Suppressor macrophage treated with lipopolysaccharide for 1 hour (primary cell): ENCODE data around the gene HIVEP2.

Experiments used
- DNase-seq, 3 donors: peaks; one replicate each; pipeline ENCODE4 v3.0.0-alpha.2; 2020 to 2022

HIVEP2 gene

DNA sequence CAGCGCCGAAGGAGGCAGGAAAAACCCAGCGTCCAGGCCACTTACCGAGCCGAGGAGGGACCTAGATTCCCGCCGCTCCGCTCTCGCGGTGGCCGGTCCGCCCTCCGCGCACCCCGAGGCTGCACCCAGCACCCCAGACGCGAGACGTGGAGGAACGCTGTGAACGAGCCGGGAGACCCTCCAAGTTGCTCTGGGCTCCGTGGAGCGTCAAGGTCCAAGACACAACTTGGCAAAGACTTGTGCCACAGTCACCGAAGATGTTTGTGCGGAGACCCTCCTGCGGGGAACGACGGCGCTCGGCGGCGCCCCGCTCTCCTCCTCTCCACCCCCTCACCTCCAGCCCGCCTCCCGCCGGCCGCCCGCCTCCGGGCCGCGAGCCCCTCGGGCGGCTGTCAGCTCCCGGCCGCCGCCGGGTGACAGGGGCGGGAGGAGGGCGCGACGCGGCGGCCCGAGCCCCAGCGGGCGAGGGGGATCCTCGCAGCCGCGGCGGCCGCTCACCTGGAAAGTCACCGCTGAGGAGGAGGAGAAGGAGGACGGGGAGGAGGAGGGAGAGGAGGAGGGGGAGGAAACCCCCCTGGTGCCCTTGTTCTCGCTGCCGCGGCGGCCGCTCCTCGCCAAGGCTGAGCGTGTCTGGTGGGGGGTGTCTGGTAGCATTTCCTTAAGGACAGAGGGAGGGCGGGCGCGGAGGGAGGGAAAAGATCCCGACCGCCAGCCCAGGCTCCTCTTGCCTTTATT lies 637 bp upstream of the HIVEP2 start:
- DNase-seq: peak in 2 of 3 donors; percentile 63 to 68

DNA sequence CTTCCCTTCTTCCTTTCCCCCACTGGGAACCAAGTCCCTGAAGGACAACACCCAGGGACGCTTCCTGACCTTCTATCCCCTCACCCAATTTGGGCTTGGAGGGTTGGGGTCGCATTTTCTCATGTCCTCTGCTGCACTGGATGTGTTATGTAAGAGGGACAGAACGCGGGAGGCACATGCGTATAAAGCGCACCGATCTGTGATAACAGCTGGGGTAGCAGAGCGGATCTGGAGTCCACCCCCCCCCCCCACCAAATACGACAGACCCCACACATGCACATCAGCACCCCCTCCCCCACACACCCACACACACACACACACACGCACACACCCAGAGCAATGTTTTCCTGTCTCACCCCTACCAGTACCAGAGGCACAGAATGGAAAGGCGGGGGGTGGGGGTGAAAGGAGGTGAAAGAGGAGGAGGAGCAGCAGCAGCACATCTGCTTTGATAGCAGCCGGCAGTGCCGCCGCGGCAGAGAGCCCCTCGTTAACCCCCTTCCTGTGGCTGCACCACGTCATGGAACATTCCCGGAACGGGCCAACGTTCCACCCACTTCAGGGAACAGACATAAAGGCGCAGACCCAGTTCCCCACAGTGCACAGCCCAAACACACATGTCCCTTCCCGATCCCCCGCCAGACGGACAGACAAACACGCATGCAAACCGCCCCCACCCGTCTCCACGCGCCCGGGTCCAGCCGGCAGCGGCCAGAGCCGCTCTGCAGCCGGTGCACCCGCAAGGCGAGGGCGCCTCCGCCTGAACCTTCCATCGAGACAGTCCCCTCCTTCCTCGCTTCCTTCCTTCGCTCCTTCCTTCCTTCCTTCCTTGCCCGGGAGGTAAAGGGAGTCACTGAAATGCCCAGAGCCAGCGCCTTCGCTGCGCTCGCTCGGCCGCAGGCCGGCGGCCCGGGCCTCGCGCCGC lies 590 bp downstream of the HIVEP2 start:
- peak; percentile 80 to 94 (median 90) for DNase-seq

DNA sequence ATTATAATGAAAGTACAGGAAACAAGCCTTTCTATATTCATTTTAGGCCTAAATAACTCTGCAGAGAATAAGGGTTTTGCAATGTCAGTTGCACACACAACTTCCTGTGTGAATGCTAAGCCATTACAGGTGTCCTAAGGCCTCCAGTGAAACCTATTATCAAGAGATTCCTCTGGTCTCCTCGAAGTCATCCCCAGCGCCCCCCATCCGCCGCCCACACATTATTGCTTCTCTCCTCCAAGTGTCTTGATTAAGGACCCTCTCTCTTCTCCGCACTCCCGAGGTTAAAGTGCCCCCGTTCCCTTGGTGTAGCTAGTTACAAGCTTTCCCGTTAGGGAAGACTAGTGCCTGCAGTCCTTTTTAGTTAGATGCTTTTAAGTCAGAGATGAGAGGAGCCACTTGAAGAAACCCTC lies 1.3 kb downstream of the HIVEP2 start:
- DNase-seq: peak; percentile 28 to 62 (median 41)

DNA sequence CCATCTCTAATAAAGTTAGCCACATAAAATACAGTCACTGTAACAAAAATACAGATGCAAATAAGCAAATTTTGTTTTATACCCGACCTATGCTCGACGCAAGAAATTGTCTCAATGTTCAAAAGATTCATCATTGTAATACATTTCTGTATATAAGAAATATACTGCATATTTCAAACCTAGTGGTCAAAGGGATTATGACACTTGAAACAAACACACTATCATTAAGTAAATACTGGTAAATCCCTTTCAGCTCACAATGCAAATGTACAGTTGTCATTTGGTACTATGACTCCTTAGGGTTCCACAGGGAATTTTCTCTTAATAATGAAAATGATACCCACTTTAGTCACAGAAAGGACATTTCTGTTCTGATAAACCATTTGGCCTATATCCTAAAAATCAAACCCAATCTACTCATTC lies 2.2 kb downstream of the HIVEP2 start:
- DNase-seq: peak; percentile 74 to 97 (median 91)

DNA sequence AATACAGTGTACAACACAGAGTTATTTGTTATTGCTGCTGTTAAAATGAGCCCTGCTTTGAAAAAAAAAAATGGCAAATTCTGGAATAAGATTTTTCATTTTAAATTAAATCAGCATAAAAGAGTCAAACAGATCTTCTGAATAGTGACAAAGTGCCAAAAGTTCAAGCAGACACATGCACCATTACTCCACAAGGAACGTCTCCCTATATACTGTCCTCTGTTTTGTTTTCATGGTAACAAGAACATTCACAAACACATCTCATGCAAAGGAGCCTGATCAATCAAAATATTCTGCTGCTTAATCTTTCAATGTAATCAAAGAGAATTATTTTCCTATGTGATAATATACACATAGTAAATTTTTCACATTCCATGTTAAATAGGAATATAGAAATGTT lies 2.7 kb downstream of the HIVEP2 start:
- DNase-seq: no peak

DNA sequence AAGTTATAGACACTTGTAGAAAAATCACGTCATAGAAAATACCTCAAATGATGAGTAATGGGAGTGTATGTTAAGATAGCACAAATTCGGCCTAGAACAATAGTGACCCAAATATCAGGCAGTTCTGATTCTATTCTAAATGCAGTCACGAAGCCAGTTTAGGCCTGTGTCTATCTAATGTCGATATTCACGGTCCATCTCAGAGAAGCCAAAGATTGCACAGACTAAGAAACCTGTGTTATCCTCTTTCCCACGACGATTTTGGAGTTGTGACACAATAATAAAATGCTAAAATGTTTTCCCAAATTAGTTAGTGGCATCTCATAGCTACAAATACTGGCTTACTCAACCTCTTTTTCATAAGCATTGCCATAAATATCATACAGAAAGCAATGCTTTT lies 4.0 kb downstream of the HIVEP2 start:
- DNase-seq: no peak

DNA sequence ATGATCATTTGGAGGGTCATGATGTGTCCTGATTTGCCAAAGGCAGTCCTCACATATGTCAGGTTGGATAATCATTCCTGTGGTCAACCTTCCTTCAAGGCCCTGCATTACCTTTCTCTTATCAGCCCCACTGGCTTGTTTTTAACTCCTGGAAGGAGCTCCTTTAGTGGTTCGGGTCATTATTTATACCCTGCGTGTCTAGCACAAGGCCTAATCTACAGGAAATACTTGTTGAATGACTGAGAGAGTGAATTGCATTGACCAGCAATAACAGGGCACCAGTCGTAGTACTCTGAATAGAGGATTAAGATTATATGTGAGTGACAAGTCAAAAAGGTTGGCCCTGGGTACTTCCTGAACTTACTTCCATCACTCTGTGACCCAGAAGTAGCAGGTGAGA lies 4.5 kb downstream of the HIVEP2 start:
- no peak for DNase-seq

DNA sequence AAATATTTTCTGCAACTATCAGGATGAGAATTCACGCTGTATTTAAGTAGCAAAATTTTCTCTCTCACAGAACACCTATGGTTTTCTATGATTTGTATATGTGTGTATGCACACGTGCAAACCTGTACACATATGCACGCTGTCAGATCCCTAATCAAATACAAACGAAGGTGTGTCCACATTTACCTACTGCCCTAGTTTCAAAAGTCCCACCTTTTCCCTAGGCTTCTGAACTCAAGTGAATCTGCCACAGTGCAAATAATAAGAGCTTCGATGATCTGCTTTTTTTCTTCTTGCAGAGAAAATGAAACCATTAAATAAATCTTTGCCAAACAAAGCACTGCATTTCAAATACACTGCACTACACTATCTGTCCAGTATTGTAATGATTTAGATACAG lies 6.5 kb downstream of the HIVEP2 start:
- DNase-seq: no peak

DNA sequence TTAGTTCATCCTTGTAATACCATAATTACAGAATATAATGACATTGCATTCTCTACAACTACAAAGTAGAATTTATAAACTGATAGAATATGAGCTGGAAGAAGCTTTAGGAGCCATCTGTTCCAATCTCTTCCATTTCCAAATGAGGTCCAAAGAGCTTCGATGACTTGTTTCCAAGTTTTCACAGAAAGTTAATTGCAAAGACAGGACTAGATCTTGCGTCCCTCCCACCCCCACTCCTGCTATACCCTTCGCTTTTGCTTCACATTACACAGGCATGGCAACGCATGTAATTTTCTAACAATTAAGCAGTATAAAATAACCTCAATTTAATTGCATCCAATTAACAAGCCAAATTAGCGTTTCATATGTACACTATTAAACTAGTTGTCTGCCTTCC lies 7.0 kb downstream of the HIVEP2 start:
- DNase-seq: no peak

DNA sequence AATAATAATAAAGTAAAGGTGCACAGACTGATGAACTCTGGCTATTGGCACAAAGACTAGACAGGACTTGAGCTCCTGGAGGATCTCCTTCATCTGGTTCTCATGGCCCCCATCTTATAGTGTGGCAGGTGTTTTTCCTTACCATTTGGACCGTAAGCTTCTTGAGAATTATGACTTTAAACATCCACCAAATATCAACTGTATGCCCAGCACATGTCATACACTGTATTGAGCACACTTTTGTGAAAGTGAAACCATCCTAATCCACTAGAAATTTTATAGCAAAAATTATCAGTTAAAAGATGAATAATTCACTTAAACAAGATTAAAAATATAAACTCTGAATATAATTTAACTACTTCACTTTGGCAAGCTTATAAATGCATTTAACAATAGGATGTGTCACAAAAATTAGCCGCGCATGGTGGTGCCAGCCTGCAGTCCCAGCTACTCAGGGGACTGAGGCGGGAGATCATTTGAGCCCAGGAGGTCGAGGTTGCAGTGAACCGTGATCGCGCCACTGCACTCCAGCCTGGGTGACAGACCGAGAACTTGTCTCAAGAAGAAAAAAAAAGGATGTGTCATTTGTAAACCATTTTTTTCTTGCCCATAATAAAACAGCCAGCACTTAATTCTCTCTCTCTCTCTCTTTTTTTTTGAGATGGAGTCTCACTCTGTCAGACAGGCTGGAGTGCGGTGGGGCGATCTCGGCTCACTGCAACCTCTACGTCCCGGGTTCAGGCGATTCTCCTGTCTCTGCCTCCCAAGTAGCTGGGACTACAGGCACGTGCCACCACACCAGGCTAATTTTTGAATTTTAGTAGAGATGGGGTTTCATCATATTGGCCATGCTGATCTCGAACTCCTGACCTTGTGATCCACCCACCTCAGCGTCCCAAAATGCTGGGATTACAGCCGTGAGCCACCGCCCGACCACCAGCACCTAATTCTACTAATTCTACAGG lies 9.1 kb downstream of the HIVEP2 start:
- DNase-seq: no peak

DNA sequence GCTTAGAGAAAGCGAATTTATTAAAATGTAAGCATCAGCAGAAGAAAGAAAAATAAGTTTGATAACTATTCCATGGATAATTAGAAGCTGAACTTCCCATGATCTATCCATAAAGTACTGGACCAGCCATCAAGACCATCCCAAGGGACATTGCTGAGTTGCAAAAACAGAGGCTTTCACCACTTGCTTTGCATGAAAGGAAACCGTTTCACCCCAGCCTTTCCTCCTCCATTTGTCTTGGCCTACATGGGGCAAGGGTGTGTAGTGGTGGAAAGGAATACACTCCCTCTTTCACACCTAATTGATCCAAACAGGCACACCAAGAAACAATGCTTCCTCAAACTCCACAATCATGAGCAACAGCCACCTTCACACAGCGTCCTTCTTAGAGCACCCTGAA lies 10.4 kb downstream of the HIVEP2 start:
- no peak for DNase-seq

DNA sequence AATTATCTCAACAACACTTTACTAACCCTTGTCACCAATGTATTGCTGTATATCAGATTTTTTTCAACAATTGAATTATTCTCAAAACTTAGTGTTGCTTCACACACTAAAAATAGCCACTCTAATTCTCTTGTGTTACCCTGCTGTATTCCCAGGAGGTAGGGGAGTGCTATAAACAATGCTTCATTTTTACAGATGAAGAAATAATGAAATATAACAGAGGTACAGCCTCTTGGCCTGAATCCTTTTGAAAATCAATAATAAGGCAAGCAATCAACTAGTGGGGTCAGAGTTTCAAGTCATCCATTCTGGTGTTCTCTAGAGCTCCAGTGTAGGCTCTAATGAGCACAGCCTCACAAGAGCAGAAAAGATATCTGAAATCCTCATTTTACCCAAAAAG lies 10.9 kb downstream of the HIVEP2 start:
- no peak for DNase-seq

DNA sequence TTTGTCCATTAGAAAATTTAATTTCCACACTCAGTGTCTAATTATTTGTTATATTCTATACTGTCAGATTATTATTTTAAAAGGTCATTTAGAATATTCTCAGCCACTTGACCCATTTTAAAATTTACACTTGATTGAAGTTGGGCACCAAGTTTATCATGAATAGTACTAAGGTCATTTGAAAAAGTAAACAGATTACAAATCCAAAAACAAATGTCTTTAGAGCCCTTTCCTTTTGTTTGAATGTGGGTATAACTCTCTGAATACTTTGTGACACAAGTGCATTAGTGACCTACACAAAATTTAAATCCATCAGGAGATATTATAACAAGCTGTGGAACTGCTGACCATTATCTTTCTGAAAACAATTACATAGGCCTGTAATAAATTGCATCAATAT lies 11.3 kb downstream of the HIVEP2 start:
- no peak for DNase-seq

DNA sequence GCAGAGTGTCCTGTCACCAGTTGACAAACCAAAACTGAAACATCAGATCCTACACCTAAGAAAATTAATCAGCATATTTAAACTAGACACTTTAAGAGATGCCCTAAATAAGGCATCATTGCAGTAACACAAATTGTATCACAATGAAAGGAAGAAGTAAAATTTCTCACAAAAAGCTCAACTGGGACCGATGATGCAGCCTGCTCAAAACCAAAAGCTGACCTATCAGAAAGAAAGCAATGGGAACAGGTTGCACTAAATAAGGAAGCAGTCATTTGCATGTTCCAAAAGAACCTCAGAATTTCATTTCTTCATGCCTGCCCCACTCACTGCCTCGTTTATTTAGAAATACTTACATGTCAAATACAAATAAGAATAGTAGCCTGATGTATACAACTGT lies 12.1 kb downstream of the HIVEP2 start:
- DNase-seq: peak in 1 of 3 donors; percentile 57

DNA sequence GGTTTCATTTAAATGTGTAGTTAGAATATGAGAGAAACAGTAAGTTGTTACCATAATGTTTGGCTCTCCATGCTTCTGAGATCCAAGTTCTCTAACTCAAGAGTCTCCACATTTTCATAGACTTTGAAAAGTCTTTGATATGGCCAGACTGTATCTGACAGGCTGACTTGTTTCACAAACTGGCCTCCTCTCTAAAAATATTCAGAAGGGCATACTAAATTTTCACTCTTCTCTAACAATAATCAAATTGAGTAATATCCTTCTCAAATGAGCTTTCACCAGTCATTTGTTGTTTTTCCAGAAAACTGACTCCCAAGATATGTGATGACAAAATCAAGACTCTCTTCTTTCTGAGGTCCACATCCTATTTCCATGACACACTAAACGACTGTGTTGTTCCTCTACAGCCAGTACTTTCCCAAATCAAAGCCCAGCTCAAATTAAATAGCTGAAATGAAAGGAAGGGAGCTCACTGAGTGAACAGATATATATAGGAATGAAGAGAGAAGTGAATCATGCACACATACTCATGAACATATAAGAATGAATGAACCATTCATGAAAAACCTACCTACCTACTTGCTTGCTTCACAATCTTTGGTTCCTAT lies 15.1 kb downstream of the HIVEP2 start:
- peak; percentile 46 to 81 (median 58) for DNase-seq

DNA sequence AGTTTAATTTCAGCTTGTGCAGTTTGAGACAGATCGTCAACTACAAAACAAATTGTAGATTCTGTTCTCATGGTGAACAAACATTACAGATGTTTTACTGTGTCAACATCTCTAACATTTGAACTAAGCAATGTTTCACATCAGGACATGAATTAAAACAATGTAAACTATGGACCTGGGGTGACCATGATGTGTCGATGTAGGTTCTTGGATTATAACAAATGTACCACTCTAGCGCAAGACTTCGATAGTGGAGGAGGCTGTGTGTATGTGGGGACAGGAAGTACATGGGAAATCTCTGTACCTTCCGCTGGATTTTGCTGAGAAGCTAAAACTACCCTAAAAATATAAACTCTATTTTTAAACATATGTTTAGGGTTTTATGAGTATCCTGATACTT lies 17.1 kb downstream of the HIVEP2 start:
- no peak for DNase-seq

DNA sequence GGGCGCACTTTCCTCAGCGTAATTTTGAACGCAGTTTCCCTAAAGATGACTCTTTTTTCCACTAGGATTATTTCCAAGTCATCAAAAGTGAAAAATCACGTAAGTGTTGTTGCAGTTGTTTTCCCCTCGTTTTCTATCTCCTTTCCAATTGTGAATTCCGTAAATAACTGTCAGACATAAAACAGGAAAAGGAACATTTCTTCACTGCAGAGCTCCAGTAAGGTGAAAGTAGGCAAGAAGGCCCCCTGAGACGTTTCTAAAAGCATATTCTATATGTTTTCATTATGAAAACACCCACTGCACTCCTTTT lies 17.8 kb downstream of the HIVEP2 start:
- no peak for DNase-seq

DNA sequence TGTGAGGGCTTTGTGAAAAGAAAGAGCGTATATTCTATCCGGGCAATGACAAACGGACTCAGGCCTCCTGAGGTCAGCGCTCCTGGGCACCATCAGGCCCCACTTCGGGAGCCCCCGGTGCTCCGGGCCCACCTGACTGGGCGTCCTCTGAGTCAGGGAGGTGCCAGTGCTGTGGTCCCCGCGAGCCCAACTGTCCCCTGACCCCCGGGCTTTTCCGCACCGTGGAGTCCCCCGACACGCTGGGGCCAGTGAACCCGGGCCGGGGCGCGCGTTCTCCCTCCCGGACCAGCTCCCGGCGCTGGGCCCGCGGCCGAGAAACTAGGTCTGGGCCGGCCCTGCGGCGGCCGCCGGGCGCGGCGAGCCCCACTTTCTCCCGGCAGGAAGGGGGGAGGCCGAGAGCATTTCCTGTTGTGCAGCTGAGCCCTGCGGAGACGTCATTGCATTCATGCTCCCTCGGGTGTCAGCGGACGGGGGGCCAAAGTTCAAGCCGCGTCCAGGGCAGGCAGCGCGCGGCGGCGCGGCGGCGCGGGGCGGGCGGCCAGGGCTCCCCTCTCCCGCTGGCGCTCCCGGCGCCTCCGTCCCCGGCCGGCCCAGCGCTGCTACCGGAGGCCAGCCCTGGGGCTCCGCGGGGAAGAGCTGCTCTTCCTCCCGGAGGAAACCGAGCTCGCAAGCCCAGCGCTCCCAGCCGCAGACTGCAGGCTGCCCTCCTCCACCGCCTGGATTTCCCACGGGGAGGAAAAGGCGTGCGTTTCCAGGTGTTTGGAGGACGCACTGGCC lies 18.3 kb downstream of the HIVEP2 start:
- DNase-seq: peak; percentile 72 to 84 (median 83)

DNA sequence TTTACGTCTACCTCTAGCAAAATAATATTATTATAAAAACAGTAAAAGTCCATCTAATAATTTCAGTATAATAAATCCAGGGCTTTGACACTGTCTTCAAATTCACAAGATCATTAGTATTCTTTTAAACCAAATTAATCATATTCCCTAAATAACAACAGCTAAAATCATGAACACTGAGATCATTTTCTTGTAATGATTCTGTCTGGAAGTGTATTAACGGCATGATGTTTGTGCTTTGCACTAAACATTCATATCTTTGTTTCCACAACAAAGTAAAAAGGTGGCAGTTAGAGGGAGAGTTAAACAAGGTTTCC lies 18.8 kb downstream of the HIVEP2 start:
- DNase-seq: no peak

DNA sequence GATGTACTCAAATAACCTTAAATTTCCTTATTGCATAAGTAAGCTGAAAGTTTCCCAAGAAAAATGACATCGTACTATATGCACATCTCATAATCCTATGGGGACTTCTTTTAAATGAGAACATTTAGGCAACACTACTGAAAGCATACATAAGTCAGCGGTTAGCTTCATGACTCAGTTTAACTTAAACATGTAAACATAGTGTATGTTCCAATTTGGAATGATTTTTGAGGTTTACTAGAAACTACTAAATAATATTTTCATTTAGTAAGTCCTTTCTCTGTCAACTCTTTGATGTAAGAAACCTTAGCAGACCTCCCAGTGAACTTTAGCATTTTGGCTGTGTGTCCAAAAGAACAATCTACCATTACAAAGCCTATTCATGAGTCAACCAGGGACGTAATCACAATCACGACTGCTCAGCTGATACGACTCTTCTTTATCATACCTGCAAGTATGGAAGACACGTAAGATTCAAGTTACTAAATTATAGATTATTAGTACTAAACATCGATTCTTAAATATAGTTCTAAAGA lies 19.3 kb downstream of the HIVEP2 start:
- DNase-seq: peak; percentile 51 to 87 (median 77)

DNA sequence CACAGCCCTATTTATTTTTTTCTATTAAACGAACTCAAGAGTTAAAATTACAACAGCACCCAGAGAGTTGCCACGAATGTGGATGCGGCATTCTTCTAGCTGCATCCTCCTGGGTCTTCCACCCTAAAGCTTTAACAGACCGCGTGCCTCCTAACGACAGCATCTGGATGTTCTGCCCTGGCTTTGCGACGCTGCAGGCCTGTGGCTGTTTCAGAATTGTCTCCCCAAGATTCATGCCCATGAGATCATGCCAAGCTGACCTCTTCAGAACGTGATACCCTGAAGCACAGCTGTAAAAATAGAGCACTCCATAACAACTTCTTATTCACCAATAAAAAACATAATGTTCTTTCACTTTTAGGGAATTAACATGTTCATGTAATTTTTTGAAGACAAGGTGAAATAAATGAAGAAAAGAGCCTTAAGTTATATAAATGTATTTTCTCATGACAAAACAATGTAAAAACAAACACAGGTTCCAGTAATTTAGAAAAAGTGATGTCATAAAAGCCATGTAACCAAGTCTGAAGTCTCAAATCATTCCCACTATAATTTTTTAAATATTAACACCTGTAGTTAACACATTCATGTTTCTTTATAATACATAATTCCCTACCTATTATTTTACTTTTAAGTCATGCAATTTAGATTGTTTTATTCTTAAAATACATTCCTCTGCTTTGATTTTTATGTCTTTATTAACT lies 26.5 kb downstream of the HIVEP2 start:
- DNase-seq: no peak
